Neural cell (in vitro differentiated cells): ENCODE data around the gene UBAC2.

Experiments
- CTCF ChIP-seq: fragments of 450-650 bp; IDR thresholded peaks from 2 replicates; pipeline ENCODE4 v1.5.1; 2014; ENCODE audit warnings: antibody characterized with exemption, mild to moderate bottlenecking, moderate library complexity; ENCODE audit not compliant: poor library complexity, severe bottlenecking
- MXI1 ChIP-seq: fragments of 450-650 bp; conservative IDR thresholded peaks from 2 replicates; pipeline ENCODE4 v1.6.1; 2014; ENCODE audit warnings: antibody characterized with exemption, mild to moderate bottlenecking; ENCODE audit not compliant: poor library complexity, severe bottlenecking
- POLR2AphosphoS5 ChIP-seq: IDR thresholded peaks from 2 replicates; pipeline ENCODE4 v1.6.1; 2012
- SMC3 ChIP-seq: fragments of 450-650 bp; conservative IDR thresholded peaks from 2 replicates; pipeline ENCODE4 v1.6.1; 2014; ENCODE audit warnings: antibody characterized with exemption, mild to moderate bottlenecking, moderate library complexity; ENCODE audit not compliant: poor library complexity

GRCh38 chr13:99164226-99164625 is 36.4 kb upstream of the UBAC2 start:
- no peak for TF ChIP-seq CTCF
- no peak for TF ChIP-seq POLR2AphosphoS5
- no peak for TF ChIP-seq MXI1
- no peak for TF ChIP-seq SMC3
